ACC112 (cell line): ENCODE results near the gene PRIM2.
"Not testable (repeated sequence)": the region's sequence is repeated elsewhere in the genome, so short reads cannot be mapped to it uniquely, and the experiment has no call there.

Source experiments
- H2AFZ ChIP-seq: fragments of 200-600 bp; sonication (generic); one replicate; pipeline ENCODE4 v1.6.0; 2017; ENCODE audit warnings: antibody characterized with exemption, low read length; ENCODE audit not compliant: unreplicated experiment
- H3K27ac ChIP-seq: fragments of 200-600 bp; sonication (generic); 2 replicates; pipeline ENCODE4 v1.5.1; 2014; ENCODE audit warnings: low read depth, mild to moderate bottlenecking, antibody characterized with exemption, low read length, moderate library complexity
- H3K27me3 ChIP-seq: fragments of 200-600 bp; sonication (generic); 2 replicates; pipeline ENCODE4 v1.6.1; 2014; ENCODE audit warnings: mild to moderate bottlenecking, antibody characterized with exemption, low read length, moderate library complexity, mixed read lengths; ENCODE audit not compliant: insufficient read depth
- H3K36me3 ChIP-seq: fragments of 200-600 bp; sonication (generic); 2 replicates; pipeline ENCODE4 v1.6.1; 2016; ENCODE audit warnings: mild to moderate bottlenecking, antibody characterized with exemption, low read length, moderate library complexity, mixed read lengths; ENCODE audit not compliant: insufficient read depth
- H3K4me1 ChIP-seq: fragments of 200-600 bp; sonication (generic); one replicate; pipeline ENCODE4 v1.6.1; 2016; ENCODE audit warnings: low read length, mixed read lengths; ENCODE audit not compliant: insufficient read depth, unreplicated experiment, control insufficient read depth
- H3K4me3 ChIP-seq: fragments of 200-600 bp; sonication (generic); 2 replicates; pipeline ENCODE4 v1.5.1; 2014; ENCODE audit warnings: mild to moderate bottlenecking, low read depth, low read length
- H3K79me2 ChIP-seq: fragments of 200-600 bp; sonication (generic); one replicate; pipeline ENCODE4 v1.6.0; 2016; ENCODE audit warnings: low read length; ENCODE audit not compliant: control insufficient read depth, unreplicated experiment, insufficient read depth

PRIM2 gene

DNA sequence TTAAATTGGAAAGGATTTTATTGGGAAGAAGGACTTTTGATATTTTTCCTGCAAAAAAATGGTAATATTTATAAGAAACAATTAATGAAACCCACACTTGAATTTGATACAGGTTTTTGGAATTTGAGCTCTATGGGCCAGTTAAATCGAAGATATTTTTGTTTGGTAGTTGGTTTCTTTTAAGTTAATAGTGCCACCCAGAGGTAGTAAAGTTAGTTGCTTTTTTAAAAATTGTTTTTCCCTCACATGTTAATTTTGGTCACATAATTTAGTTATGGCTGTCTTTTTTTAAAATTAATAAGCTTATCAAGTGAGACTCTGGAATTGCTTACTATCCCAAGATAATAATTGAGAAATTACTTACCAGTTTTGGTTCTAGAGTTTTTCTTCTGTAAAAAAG is 7.1 kb downstream of the PRIM2 start:
- Histone ChIP-seq H3K79me2 (peaks cover 46% of the 10 kb centered on the region), H3K4me1 (peaks cover 10% of the 10 kb centered on the region), H3K27ac (no peak overlapping the region), H3K36me3 (peaks cover 73% of the 10 kb centered on the region), H3K27me3 (no peaks in the 10 kb centered on the region), H2AFZ (no peak overlapping the region), H3K4me3 (no peak overlapping the region)

DNA sequence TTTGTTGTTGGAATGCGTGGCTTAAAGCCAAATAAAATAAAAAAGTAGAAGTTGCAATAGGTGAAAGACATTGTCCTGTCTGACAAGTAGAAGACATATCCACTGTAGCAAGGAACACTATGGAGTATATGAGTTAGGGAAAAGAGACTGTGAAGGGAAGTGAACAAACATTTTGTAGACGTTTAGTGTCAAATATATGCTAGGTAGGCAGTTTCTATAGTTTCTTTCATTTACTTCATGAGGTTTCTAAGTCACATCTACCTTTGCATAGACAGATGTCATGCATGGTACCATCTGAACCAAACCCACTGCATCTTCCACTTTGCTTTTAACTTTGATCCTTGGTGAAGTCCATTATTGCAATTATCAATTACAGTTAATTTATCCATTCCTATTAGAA is 9.9 kb downstream of the PRIM2 start:
- Histone ChIP-seq H3K4me3 (no peak overlapping the region), H3K36me3 (peaks cover 72% of the 10 kb centered on the region), H3K27ac (no peak overlapping the region), H3K4me1 (no peaks in the 10 kb centered on the region), H3K79me2 (peaks cover 50% of the 10 kb centered on the region), H2AFZ (no peak overlapping the region), H3K27me3 (no peaks in the 10 kb centered on the region)

DNA sequence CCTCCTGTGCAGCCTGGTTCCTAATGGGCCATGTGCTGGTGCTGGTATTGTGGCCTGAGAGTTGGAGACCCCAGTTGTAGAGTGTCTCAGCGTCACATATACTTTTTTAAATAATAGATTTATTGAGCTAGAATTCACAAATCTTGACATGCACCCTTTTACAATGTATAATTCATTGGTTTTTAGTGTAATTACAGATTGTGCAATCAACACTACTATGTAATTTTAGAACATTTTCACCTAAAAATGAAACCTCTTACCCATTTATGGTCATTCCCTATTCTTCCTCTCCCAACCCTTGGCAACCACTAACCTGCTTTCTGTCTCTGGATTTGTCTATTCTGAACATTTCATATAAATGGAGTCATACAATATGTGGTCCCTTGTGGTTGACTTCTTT is 10.6 kb downstream of the PRIM2 start:
- H3K36me3 ChIP-seq = peaks cover 74% of the 10 kb centered on the region
- no peaks in the 10 kb centered on the region for H3K27me3 ChIP-seq
- no peak overlapping the region for H2AFZ ChIP-seq
- peaks cover 50% of the 10 kb centered on the region for H3K79me2 ChIP-seq
- no peak overlapping the region for H3K27ac ChIP-seq
- no peak overlapping the region for H3K4me3 ChIP-seq
- no peaks in the 10 kb centered on the region for H3K4me1 ChIP-seq

DNA sequence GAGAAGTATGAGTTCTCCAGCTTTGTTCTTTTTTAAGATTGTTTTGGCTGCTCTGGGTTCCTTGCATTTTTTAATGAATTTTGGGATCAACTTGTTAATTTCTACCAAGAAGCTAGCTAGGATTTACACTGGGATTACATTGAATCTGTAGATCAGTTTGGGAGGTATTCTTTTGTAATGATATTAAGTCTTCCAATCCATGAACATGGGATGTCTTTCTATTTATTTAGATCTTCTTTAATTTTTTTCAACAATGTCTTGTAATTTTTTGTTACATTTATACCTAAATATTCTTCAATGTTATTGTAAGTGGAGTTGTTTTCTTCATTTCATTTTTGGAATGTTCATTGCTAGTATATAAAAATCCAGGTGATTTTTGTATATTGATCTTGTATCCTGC is 12.5 kb downstream of the PRIM2 start:
- Histone ChIP-seq H3K4me3 (no peak overlapping the region), H3K27me3 (no peaks in the 10 kb centered on the region), H2AFZ (no peak overlapping the region), H3K27ac (no peak overlapping the region), H3K79me2 (peaks cover 50% of the 10 kb centered on the region), H3K36me3 (peaks cover 82% of the 10 kb centered on the region), H3K4me1 (no peaks in the 10 kb centered on the region)

DNA sequence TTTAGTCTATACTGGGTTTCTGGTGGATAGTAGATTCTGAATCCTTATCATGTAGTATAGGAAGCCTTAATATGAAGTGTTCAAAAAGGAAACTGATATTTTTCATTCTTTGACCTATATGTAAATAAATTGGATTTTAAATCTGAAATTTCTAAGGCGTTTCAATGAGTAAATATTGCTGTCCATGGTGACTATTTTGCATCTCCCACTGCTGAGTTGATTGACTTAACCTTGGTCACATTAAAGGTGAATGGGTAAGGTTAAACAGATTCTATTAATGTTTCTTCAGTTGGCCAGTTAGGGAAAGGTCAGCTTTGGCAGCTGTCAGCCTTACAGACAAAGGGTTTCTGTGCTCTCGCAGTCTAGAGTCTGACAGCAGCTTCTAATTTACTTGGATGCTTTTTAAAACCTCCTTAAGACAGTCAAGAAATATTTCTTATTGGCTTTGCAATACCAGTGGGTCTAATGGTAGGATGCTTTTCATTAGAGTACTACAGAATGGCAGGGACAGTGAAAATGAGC is 24.8 kb downstream of the PRIM2 start:
- H3K27ac ChIP-seq = no peak overlapping the region
- no peaks in the 10 kb centered on the region for H3K27me3 ChIP-seq
- H3K79me2 ChIP-seq = peaks cover 17% of the 10 kb centered on the region
- H3K4me1 ChIP-seq = no peaks in the 10 kb centered on the region
- no peak overlapping the region for H3K4me3 ChIP-seq
- H3K36me3 ChIP-seq = no peaks in the 10 kb centered on the region
- no peak overlapping the region for H2AFZ ChIP-seq

DNA sequence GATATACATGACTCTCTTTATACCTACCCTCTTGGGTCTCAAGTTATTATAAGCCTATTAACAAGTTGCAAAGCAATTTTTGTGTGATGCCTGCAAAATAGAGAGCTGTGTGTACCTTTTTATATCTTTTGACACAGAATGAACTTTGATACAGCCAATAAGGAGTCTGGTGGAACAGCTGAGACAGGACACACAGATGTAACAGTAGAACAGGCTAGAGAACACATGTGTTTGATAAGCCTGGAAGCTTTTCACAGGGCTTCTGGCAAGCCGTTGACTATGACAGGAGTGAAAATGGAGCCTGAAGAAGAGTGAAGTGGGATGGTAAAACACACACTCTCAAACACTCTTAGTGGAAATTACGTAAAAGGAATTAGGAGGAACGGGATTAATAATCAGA is 25.9 kb downstream of the PRIM2 start:
- not testable (repeated sequence) for H3K4me3 ChIP-seq, H3K27ac ChIP-seq, H3K27me3 ChIP-seq, H3K36me3 ChIP-seq, H2AFZ ChIP-seq, H3K4me1 ChIP-seq
- peaks cover 17% of the 10 kb centered on the region for H3K79me2 ChIP-seq

DNA sequence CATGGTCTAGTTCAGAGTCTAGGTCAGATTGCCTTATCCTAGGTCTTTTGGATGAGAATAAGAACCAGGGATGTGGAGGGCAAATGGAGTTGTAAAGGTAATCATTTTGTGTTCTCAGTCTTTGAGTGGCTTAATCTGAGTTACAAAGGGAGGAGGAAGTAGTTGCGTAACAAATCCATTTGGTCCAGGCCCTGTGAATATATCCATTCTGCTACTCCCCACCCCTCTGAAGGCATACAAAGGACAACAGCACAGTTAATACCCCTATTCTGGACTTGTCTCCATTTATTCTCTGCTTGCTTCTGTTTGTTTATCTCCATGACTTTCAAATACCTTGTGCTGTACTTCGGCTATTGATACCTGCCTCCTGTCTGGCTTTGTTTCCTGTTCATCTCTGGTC is 29.3 kb downstream of the PRIM2 start:
- H3K79me2 ChIP-seq = peaks cover 14% of the 10 kb centered on the region
- not testable (repeated sequence) for H3K4me1 ChIP-seq, H3K27me3 ChIP-seq, H3K27ac ChIP-seq, H3K36me3 ChIP-seq, H2AFZ ChIP-seq, H3K4me3 ChIP-seq

DNA sequence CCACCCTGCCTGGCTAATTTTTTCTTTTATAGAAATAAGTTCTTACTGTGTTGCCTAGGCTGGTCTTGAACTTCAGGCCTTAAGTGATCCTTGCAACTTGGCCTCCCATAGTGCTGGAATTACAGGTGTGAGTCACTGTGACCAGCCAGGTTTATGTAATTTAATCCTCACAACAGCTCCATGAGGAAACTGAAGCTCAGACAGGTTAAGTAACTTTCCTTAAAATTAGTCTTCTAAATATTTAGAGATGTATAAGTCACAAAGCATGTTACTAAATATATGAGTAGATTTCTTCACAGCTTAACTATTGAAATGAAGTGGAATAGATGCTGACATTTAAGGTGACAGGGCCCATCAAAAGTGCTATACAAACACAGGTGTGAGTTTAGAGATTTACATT is 30.2 kb downstream of the PRIM2 start:
- not testable (repeated sequence) for H3K36me3 ChIP-seq, H3K4me3 ChIP-seq, H3K27ac ChIP-seq, H2AFZ ChIP-seq, H3K27me3 ChIP-seq, H3K4me1 ChIP-seq
- peaks cover 10% of the 10 kb centered on the region for H3K79me2 ChIP-seq

DNA sequence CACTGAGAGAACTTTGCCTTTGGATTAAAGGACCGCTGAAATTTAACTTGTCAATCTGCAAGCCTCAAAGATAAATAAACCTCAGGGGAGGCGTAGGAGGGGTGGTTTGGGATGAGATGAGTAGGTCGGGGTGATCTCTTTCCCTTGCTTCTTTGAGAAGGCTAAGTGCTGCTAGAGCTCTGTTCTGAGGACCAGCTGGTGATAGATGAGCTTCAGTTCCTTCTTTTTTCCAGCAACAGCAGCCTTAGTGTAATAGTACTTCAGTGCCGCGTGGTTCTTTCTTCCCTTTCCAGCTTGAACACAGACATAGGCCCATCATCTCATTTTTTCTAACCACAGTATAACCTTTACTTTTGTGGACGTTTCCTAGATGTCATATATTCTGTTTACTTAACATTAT is 33.0 kb downstream of the PRIM2 start:
- H3K36me3 ChIP-seq, H2AFZ ChIP-seq, H3K4me1 ChIP-seq, H3K4me3 ChIP-seq, H3K27ac ChIP-seq, H3K27me3 ChIP-seq: not testable (repeated sequence)
- H3K79me2 ChIP-seq = peaks cover 10% of the 10 kb centered on the region

DNA sequence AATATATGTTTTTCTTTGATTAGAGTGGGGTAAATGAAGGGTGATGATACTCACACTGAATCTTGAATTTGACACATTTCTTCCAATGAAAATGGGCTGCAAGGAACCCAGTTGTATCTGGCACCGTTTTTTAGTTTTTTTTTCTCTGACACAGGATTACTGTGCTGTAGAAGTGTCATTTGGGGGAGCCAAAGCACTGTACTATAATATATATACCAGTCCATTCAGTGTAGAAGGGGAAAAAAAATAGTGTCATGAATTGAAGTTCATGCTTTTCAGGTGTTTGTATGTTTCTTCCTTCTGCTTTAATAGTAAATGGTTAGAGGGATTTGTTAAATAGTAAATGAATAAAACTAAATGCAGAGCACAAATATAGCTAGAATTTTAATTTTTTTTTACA is 35.2 kb downstream of the PRIM2 start:
- H3K4me3 ChIP-seq, H3K36me3 ChIP-seq, H3K79me2 ChIP-seq, H3K27ac ChIP-seq, H2AFZ ChIP-seq, H3K4me1 ChIP-seq, H3K27me3 ChIP-seq: not testable (repeated sequence)

DNA sequence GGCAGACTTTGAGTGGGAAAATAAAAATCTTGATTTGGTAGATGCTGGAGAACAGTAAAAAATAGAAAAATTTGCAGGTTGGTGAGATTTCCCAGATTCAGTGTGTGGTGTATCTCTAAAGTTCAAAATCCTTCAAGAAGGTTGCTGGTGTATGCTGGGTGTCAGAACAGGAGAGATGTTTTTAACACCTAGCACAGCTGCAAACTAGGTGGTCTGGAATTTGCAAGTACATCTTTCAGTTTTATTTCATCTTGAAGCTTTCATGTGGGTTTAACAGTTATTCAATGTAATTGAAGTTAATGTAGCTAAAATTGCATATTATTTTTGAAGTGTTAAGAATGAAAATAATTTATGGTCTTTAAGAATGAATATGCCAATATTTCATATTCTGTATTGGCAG is 40.9 kb downstream of the PRIM2 start:
- not testable (repeated sequence) for H2AFZ ChIP-seq, H3K27ac ChIP-seq, H3K4me1 ChIP-seq, H3K36me3 ChIP-seq, H3K27me3 ChIP-seq, H3K79me2 ChIP-seq, H3K4me3 ChIP-seq

DNA sequence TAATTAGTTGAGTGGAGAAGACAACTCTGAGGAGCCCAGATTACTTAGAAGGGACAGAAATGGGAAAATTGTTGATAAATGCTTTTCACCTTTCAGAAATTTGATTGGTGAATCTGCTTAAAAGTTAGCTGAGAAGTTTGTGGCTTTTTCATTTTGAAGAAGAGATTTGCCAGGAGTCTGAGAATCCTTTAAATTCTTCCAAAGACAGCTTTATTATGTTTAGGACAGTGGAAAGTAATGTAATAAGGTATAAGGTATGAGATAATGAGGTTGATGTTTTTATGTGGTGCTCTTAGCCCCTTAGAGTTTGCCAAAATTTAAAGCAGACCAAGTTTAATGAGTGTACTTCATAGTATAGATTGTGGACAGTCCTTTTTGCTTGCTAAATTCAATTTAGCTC is 42.3 kb downstream of the PRIM2 start:
- H2AFZ ChIP-seq, H3K27ac ChIP-seq, H3K4me3 ChIP-seq, H3K27me3 ChIP-seq, H3K36me3 ChIP-seq, H3K79me2 ChIP-seq, H3K4me1 ChIP-seq: not testable (repeated sequence)
